Mesodermal cell (in vitro differentiated cells): ENCODE data around the gene ANKRD44.
A peak's percentile ranks its signal among the peaks of the same experiment; 100 is the strongest.

Source experiments
- H3K27ac ChIP-seq: 2 replicates; pipeline ENCODE4 v1.7.0; 2013; ENCODE audit warnings: mild to moderate bottlenecking, low read depth, low read length, moderate library complexity; ENCODE audit not compliant: severe bottlenecking
- H3K36me3 ChIP-seq: 2 replicates; pipeline ENCODE4 v1.7.1; 2013; ENCODE audit warnings: mild to moderate bottlenecking, low read length, moderate library complexity; ENCODE audit not compliant: control insufficient read depth, insufficient read depth
- H3K4me1 ChIP-seq: one replicate; pipeline ENCODE4 v1.7.1; 2013; ENCODE audit warnings: mild to moderate bottlenecking, low read length; ENCODE audit not compliant: insufficient read depth, control insufficient read depth, poor library complexity, severe bottlenecking
- H3K4me3 ChIP-seq: 2 replicates; pipeline ENCODE4 v1.7.0; 2013; ENCODE audit warnings: low read length, control low read depth, mild to moderate bottlenecking; ENCODE audit not compliant: insufficient read depth, poor library complexity, severe bottlenecking; ENCODE audit errors: extremely low read depth
- H3K9me3 ChIP-seq: 2 replicates; pipeline ENCODE4 v1.7.1; 2013; ENCODE audit warnings: mild to moderate bottlenecking, low read length, moderate library complexity; ENCODE audit not compliant: control insufficient read depth
- WGBS, 2 experiments: methylation state at CpG; one replicate each; pipeline ENCODE4 v1.1.5; 2013; ENCODE audit warnings: missing lambda C conversion rate in 2 of 2; ENCODE audit not compliant: insufficient coverage in 2 of 2; 5-methylcytosine and 5-hydroxymethylcytosine counted together

ANKRD44 gene

GRCh38 chr2:197322143-197322542 lies 11.6 kb upstream of the ANKRD44 start:
- H3K27ac ChIP-seq: no peak overlapping the region
- 94 to 100% methylated on average over 2 of the region's 2 CpGs for WGBS, 2 experiments
- H3K9me3 ChIP-seq: no peaks in the 10 kb centered on the region
- peaks cover 7% of the 10 kb centered on the region for H3K4me1 ChIP-seq
- no peak overlapping the region for H3K4me3 ChIP-seq
- no peaks in the 10 kb centered on the region for H3K36me3 ChIP-seq

GRCh38 chr2:197315371-197315770 lies 4.8 kb upstream of the ANKRD44 start:
- H3K36me3 ChIP-seq: no peaks in the 10 kb centered on the region
- peaks cover 22% of the 10 kb centered on the region for H3K4me1 ChIP-seq
- H3K4me3 ChIP-seq: no peak overlapping the region
- H3K9me3 ChIP-seq: no peaks in the 10 kb centered on the region
- no peak overlapping the region for H3K27ac ChIP-seq

GRCh38 chr2:197312186-197312585 lies 1.6 kb upstream of the ANKRD44 start:
- peak overlapping the region; percentile 80 for H3K27ac ChIP-seq
- no peaks in the 10 kb centered on the region for H3K36me3 ChIP-seq
- no peak overlapping the region for H3K4me3 ChIP-seq
- peaks cover 22% of the 10 kb centered on the region for H3K4me1 ChIP-seq
- 90 to 100% methylated on average over 2 of the region's 3 CpGs for WGBS, 2 experiments
- H3K9me3 ChIP-seq: no peaks in the 10 kb centered on the region

GRCh38 chr2:197311421-197312033 lies 947 bp upstream of the ANKRD44 start:
- H3K9me3 ChIP-seq: no peaks in the 10 kb centered on the region
- WGBS, 2 experiments: 69 to 78% methylated on average over 3 of the region's 6 CpGs
- no peaks in the 10 kb centered on the region for H3K36me3 ChIP-seq
- H3K4me1 ChIP-seq: peaks cover 22% of the 10 kb centered on the region
- peak overlapping the region; percentile 80 for H3K27ac ChIP-seq
- H3K4me3 ChIP-seq: peak overlapping the region; percentile 54

- Histone ChIP-seq H3K4me1 (peaks cover 22% of the 10 kb centered on the region), H3K4me3 (peak overlapping the region; percentile 54), H3K9me3 (no peaks in the 10 kb centered on the region), H3K27ac (peak overlapping the region; percentile 80), H3K36me3 (no peaks in the 10 kb centered on the region)
- WGBS, 2 experiments: 0 to 2% methylated on average over 21 to 22 of the region's 22 CpGs
Observed at GRCh38 chr2:197310987-197311420, 424 bp upstream of the ANKRD44 start.

GRCh38 chr2:197309691-197310231 lies 819 bp downstream of the ANKRD44 start:
- H3K36me3 ChIP-seq: no peaks in the 10 kb centered on the region
- WGBS, 2 experiments: 1 to 9% methylated on average over 15 to 21 of the region's 30 CpGs
- H3K4me3 ChIP-seq: peak overlapping the region; percentile 54
- H3K9me3 ChIP-seq: no peaks in the 10 kb centered on the region
- H3K27ac ChIP-seq: no peak overlapping the region
- H3K4me1 ChIP-seq: peaks cover 22% of the 10 kb centered on the region

GRCh38 chr2:197308996-197309690 lies 1.4 kb downstream of the ANKRD44 start:
- Histone ChIP-seq H3K9me3 (no peaks in the 10 kb centered on the region), H3K4me3 (peak overlapping the region; percentile 54), H3K36me3 (no peaks in the 10 kb centered on the region), H3K4me1 (peaks cover 22% of the 10 kb centered on the region), H3K27ac (no peak overlapping the region)
- 69 to 93% methylated on average over 5 to 6 of the region's 8 CpGs for WGBS, 2 experiments

GRCh38 chr2:197308585-197308984 lies 2.0 kb downstream of the ANKRD44 start:
- H3K36me3 ChIP-seq: no peaks in the 10 kb centered on the region
- H3K27ac ChIP-seq: no peak overlapping the region
- no peak overlapping the region for H3K4me3 ChIP-seq
- no CpG with 5 or more reads among the region's 2 CpGs for WGBS, 2 experiments
- H3K9me3 ChIP-seq: no peaks in the 10 kb centered on the region
- peaks cover 22% of the 10 kb centered on the region for H3K4me1 ChIP-seq

- Histone ChIP-seq H3K9me3 (no peaks in the 10 kb centered on the region), H3K4me1 (peaks cover 21% of the 10 kb centered on the region), H3K27ac (no peak overlapping the region), H3K4me3 (no peak overlapping the region), H3K36me3 (no peaks in the 10 kb centered on the region)
- WGBS, 2 experiments: 84 to 90% methylated on average over 4 of the region's 7 CpGs
Observed at GRCh38 chr2:197307933-197308521, 2.6 kb downstream of the ANKRD44 start.

- no peak overlapping the region for H3K4me3 ChIP-seq
- no peaks in the 10 kb centered on the region for H3K9me3 ChIP-seq
- H3K27ac ChIP-seq: no peak overlapping the region
- peaks cover 14% of the 10 kb centered on the region for H3K4me1 ChIP-seq
- WGBS, 2 experiments: 100% methylated on average over 1 of the region's 1 CpG; no CpG with 5 or more reads in 1 of the 2 experiments
- H3K36me3 ChIP-seq: no peaks in the 10 kb centered on the region
Observed at GRCh38 chr2:197307236-197307932, 3.2 kb downstream of the ANKRD44 start.
